SU-DHL-6 (cell line): ENCODE data around the gene FRMD3.

ENCODE experiments used
- H2AFZ ChIP-seq: fragments of 200-600 bp; sonication (generic); 2 replicates; pipeline ENCODE4 v1.6.1; 2014; ENCODE audit warnings: low read depth, mild to moderate bottlenecking, moderate library complexity, mixed read lengths, antibody characterized with exemption, low read length; ENCODE audit not compliant: severe bottlenecking
- H3F3A ChIP-seq: fragments of 200-600 bp; shearing (Covaris generic); 2 replicates; pipeline ENCODE4 v1.6.0; 2016; ENCODE audit warnings: antibody characterized with exemption, mild to moderate bottlenecking; ENCODE audit not compliant: insufficient read depth
- H3K27ac ChIP-seq: fragments of 200-600 bp; sonication (generic); 2 replicates; pipeline ENCODE4 v1.5.1; 2016; ENCODE audit warnings: low read depth, mild to moderate bottlenecking, low read length, moderate library complexity, mixed read lengths
- H3K27me3 ChIP-seq: fragments of 200-600 bp; sonication (generic), shearing (Covaris generic); 2 replicates; pipeline ENCODE4 v1.6.0; 2014; ENCODE audit warnings: mild to moderate bottlenecking, low read length
- H3K36me3 ChIP-seq: fragments of 200-600 bp; sonication (generic); 2 replicates; pipeline ENCODE4 v1.6.1; 2014; ENCODE audit warnings: mild to moderate bottlenecking, low read length, mixed read lengths
- H3K4me2 ChIP-seq: fragments of 300-600, 200-600 bp; shearing (Covaris generic), sonication (generic); 2 replicates; pipeline ENCODE4 v1.6.0; 2014; ENCODE audit warnings: low read length, low read depth, mild to moderate bottlenecking; ENCODE audit not compliant: poor library complexity, severe bottlenecking
- H3K4me3 ChIP-seq: fragments of 200-600 bp; sonication (generic); 2 replicates; pipeline ENCODE4 v1.5.1; 2014; ENCODE audit warnings: antibody characterized with exemption, low read length, mild to moderate bottlenecking, mixed read lengths; ENCODE audit not compliant: insufficient read depth, poor library complexity, severe bottlenecking
- H3K79me2 ChIP-seq: fragments of 200-600 bp; sonication (generic); 2 replicates; pipeline ENCODE4 v1.6.1; 2014; ENCODE audit warnings: mild to moderate bottlenecking, low read length, moderate library complexity; ENCODE audit not compliant: insufficient read depth
- H3K9ac ChIP-seq: fragments of 200-600 bp; sonication (generic); 2 replicates; pipeline ENCODE4 v1.7.0; 2014; ENCODE audit warnings: mild to moderate bottlenecking, low read length
- H3K9me2 ChIP-seq: fragments of 200-600 bp; sonication (generic); replicated peaks from 2 replicates; pipeline ENCODE4 v1.6.1; 2014; ENCODE audit warnings: low read length; ENCODE audit not compliant: insufficient read depth
- H3K9me3 ChIP-seq: fragments of 200-600 bp; sonication (generic); 2 replicates; pipeline ENCODE4 v1.6.1; 2014; ENCODE audit warnings: low read length, mixed read lengths; ENCODE audit not compliant: insufficient read depth
- H4K20me1 ChIP-seq: fragments of 200-600 bp; sonication (generic); 2 replicates; pipeline ENCODE4 v1.6.1; 2014; ENCODE audit warnings: low read depth, mild to moderate bottlenecking, antibody characterized with exemption, low read length, moderate library complexity, mixed read lengths
- CTCF ChIP-seq: fragments of 200-600 bp; sonication (generic); IDR thresholded peaks from one replicate; pipeline ENCODE4 v1.5.1; 2017; ENCODE audit warnings: antibody characterized with exemption, mild to moderate bottlenecking, low read length, moderate library complexity; ENCODE audit not compliant: insufficient read depth, poor library complexity, severe bottlenecking
- EZH2phosphoT487 ChIP-seq: fragments of 200-600 bp; sonication (generic), shearing (Covaris generic); conservative IDR thresholded peaks from 2 replicates; pipeline ENCODE4 v1.6.1; 2018; ENCODE audit warnings: mild to moderate bottlenecking, antibody characterized with exemption, low read length, moderate library complexity, mixed read lengths

Gene FRMD3

GRCh38 chr9:83198371-83198770 lies 339.8 kb downstream of the FRMD3 start:
- H2AFZ ChIP-seq: no peak overlapping the region
- H3K27me3 ChIP-seq: no peaks in the 10 kb centered on the region
- H3K9me3 ChIP-seq: no peaks in the 10 kb centered on the region
- H3K36me3 ChIP-seq: no peaks in the 10 kb centered on the region
- H3K79me2 ChIP-seq: no peaks in the 10 kb centered on the region
- no peak overlapping the region for H3K27ac ChIP-seq
- H3K4me3 ChIP-seq: no peak overlapping the region
- H3K4me2 ChIP-seq: no peak overlapping the region
- H4K20me1 ChIP-seq: no peaks in the 10 kb centered on the region
- no peak for TF ChIP-seq EZH2phosphoT487
- no peak for TF ChIP-seq CTCF
- no peaks in the 10 kb centered on the region for H3K9me2 ChIP-seq
- H3F3A ChIP-seq: no peaks in the 10 kb centered on the region
- H3K9ac ChIP-seq: no peak overlapping the region

- Histone ChIP-seq H3K79me2 (no peaks in the 10 kb centered on the region), H3K9me3 (no peaks in the 10 kb centered on the region), H3K9me2 (no peaks in the 10 kb centered on the region), H3K9ac (no peak overlapping the region), H3K27ac (no peak overlapping the region), H3K4me2 (no peak overlapping the region), H2AFZ (no peak overlapping the region), H3F3A (no peaks in the 10 kb centered on the region), H3K36me3 (no peaks in the 10 kb centered on the region), H3K4me3 (no peak overlapping the region), H4K20me1 (no peaks in the 10 kb centered on the region), H3K27me3 (no peaks in the 10 kb centered on the region)
- TF ChIP-seq EZH2phosphoT487 (no peak), CTCF (no peak)
Observed at GRCh38 chr9:83197591-83197990, 340.6 kb downstream of the FRMD3 start.

- TF ChIP-seq CTCF (no peak), EZH2phosphoT487 (no peak)
- H3K9me3 ChIP-seq: no peaks in the 10 kb centered on the region
- no peak overlapping the region for H2AFZ ChIP-seq
- H4K20me1 ChIP-seq: no peaks in the 10 kb centered on the region
- H3K4me2 ChIP-seq: no peak overlapping the region
- H3K4me3 ChIP-seq: no peak overlapping the region
- no peaks in the 10 kb centered on the region for H3F3A ChIP-seq
- H3K9ac ChIP-seq: no peak overlapping the region
- no peaks in the 10 kb centered on the region for H3K27me3 ChIP-seq
- H3K79me2 ChIP-seq: no peaks in the 10 kb centered on the region
- H3K36me3 ChIP-seq: no peaks in the 10 kb centered on the region
- H3K27ac ChIP-seq: no peak overlapping the region
- no peaks in the 10 kb centered on the region for H3K9me2 ChIP-seq
Observed at GRCh38 chr9:83196946-83197345, 341.3 kb downstream of the FRMD3 start.
